ENCODE results near the gene DLGAP1.

Gene DLGAP1

DNA sequence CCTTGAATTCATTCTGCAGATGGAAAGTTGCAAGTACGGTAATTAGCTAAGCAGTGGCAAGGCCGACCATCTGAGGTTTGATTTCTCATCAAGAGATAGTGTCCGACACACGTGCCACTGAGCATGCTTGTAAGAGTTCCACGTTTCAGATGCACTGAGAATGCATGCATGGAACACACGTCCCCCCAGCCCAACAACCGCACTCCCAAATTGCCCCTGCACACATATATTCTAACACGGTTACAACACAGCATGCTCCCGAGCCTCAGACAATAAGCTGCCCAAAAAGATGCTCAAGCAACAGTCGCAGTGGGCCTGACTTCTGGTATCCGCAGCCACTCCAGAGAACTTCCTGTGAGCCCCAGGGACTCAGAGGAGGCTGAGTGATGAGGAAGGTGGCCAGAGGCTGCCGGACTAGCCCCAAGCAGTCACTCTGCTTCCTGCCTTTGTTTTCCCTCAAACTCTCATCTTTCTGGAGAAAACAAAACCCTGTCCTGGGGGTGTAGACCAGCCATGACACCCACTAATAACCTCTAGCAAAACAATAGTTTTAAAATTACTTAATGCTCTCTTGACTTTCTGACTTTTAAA lies 801.2 kb downstream of the DLGAP1 start (continued):
- TF ChIP-seq, protein P1, sequence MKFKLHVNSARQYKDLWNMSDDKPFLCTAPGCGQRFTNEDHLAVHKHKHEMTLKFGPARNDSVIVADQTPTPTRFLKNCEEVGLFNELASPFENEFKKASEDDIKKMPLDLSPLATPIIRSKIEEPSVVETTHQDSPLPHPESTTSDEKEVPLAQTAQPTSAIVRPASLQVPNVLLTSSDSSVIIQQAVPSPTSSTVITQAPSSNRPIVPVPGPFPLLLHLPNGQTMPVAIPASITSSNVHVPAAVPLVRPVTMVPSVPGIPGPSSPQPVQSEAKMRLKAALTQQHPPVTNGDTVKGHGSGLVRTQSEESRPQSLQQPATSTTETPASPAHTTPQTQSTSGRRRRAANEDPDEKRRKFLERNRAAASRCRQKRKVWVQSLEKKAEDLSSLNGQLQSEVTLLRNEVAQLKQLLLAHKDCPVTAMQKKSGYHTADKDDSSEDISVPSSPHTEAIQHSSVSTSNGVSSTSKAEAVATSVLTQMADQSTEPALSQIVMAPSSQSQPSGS (tag by site-specific recombination; IDR thresholded peaks at IDR 0.05; ENCODE audit: low read depth): no peak
- TF ChIP-seq ZNF223 (tag by site-specific recombination; IDR thresholded peaks at IDR 0.05) (no peak), ZNF391 (tag by site-specific recombination; IDR thresholded peaks at IDR 0.05; ENCODE audit: borderline replicate concordance, low read depth) (no peak), SALL2 (tag by site-specific recombination; IDR thresholded peaks at IDR 0.05; ENCODE audit: borderline replicate concordance) (no peak)
- TF ChIP-seq, protein P2, sequence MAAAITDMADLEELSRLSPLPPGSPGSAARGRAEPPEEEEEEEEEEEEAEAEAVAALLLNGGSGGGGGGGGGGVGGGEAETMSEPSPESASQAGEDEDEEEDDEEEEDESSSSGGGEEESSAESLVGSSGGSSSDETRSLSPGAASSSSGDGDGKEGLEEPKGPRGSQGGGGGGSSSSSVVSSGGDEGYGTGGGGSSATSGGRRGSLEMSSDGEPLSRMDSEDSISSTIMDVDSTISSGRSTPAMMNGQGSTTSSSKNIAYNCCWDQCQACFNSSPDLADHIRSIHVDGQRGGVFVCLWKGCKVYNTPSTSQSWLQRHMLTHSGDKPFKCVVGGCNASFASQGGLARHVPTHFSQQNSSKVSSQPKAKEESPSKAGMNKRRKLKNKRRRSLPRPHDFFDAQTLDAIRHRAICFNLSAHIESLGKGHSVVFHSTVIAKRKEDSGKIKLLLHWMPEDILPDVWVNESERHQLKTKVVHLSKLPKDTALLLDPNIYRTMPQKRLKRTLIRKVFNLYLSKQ (tag by site-specific recombination; IDR thresholded peaks at IDR 0.05; ENCODE audit: borderline replicate concordance): no peak

DNA sequence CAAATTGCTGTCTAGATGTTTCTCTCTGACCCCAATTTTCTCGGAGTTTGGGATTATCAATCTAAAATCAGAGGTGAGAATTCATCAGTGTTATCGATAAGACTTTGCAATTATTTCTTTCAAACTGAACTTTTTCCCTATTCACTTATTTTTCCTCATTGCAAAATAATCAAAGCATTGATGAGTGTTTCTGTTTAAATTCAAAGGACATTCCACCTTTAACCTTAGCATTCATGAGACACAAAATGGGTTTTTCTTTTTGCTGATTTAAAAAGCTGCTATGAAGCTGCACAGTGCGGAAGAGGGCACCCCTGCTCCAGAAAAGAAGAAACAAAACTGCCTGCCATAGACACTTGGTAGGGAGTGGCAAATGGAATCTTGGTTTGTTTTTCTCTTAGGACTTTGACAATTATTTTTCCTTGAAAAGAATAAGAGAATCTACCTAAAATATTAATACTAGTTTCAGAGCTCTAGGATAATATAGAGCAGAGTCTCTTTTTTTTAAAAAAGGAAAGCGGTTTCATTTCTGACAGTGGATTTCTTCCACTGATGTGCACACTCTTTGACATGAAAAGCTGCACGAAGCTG lies 801.8 kb downstream of the DLGAP1 start:
- POLR2A ChIA-PET: interaction anchor here (0.6 to 1.9 kb wide), 5 partner anchors 9 to 356 kb away, joined by 4 to 9 read pairs (median 5); no protein-coding TSS in a partner anchor
- H3K27ac ChIP-seq (ENCODE audit: extremely low read depth, low read depth, low read length): no peak overlapping the region
- no peaks in the 10 kb centered on the region for H3K9me3 ChIP-seq (ENCODE audit: control insufficient read depth, insufficient read depth, low read depth, low read length)
- H3K4me1 ChIP-seq (ENCODE audit: control insufficient read depth, insufficient read depth, low read length): peaks cover 4% of the 10 kb centered on the region; the same call in 1 of the 2 replicates
- CTCF ChIA-PET: interaction anchor here (1.3 to 2.5 kb wide), 2 partner anchors 12 to 59 kb away, joined by 7 to 17 read pairs; no protein-coding TSS in a partner anchor
- TF ChIP-seq HOXC10 (CRISPR knock-in tag; IDR thresholded peaks at IDR 0.05): no peak
- TF ChIP-seq ZNF626 (tag by site-specific recombination; IDR thresholded peaks at IDR 0.05): no peak
- TF ChIP-seq, protein P3, sequence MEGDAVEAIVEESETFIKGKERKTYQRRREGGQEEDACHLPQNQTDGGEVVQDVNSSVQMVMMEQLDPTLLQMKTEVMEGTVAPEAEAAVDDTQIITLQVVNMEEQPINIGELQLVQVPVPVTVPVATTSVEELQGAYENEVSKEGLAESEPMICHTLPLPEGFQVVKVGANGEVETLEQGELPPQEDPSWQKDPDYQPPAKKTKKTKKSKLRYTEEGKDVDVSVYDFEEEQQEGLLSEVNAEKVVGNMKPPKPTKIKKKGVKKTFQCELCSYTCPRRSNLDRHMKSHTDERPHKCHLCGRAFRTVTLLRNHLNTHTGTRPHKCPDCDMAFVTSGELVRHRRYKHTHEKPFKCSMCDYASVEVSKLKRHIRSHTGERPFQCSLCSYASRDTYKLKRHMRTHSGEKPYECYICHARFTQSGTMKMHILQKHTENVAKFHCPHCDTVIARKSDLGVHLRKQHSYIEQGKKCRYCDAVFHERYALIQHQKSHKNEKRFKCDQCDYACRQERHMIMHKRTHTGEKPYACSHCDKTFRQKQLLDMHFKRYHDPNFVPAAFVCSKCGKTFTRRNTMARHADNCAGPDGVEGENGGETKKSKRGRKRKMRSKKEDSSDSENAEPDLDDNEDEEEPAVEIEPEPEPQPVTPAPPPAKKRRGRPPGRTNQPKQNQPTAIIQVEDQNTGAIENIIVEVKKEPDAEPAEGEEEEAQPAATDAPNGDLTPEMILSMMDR (tag by site-specific recombination; IDR thresholded peaks at IDR 0.05): no peak
- no peak for TF ChIP-seq ZNF596 (tag by site-specific recombination; IDR thresholded peaks at IDR 0.05)
- no peak for TF ChIP-seq SETDB1 (IDR thresholded peaks at IDR 0.05; ENCODE audit: insufficient read length, low read length)
- TF ChIP-seq MZF1 (tag by site-specific recombination; IDR thresholded peaks at IDR 0.05; ENCODE audit: borderline replicate concordance): no peak
- no peak overlapping the region for H3K4me3 ChIP-seq (ENCODE audit: low read depth, low read length)
- no peaks in the 10 kb centered on the region for H3K36me3 ChIP-seq (ENCODE audit: control insufficient read depth in 2 of 2, insufficient read depth in 1 of 2, low read length in 2 of 2)

DNA sequence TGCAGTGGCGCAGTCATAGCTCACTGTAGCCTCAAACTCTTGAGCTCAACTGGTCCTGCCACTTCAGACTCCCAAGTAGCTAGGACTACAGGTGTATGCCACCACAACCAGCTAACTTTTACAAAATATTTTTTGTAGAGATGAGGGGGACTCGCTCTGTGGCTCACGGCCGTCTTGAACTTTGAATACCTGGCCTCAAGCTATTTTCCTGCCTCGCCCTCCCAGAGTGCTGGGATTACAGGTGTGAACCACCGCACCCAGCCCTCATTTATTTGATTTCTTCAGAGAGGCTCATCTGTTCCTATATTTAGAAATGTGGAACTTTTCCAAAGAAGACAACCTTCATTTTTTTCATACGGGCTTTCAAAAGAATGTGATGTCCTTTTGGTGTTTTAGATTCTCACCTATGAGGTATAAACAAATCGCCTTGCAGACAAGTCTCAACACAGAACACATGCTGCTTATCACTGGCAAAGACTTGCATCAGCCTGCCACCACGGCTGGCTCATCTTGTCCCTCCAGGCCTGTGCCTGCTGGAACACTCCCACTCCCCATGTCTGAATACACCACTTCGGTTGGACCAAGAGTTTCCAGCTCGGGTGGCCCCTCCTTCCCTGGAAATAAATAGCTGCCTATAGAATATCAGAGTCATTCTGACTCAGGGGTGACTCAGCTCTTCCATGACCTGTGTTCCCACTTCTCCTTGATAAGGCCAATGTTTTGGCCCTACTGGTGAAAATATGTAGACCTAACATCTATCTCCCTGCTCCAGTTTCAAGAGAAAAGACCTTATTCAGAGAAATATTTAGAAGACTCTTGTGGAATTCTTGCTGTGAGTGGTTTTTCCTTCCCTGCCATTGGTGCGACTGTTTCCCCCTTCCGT lies 802.5 kb downstream of the DLGAP1 start:
- CTCF ChIA-PET: interaction anchor here (0.9 to 2.5 kb wide), 4 partner anchors 13 to 217 kb away, joined by 3 to 17 read pairs (median 6); no protein-coding TSS in a partner anchor
- no peaks in the 10 kb centered on the region for H3K36me3 ChIP-seq (ENCODE audit: control insufficient read depth in 2 of 2, insufficient read depth in 1 of 2, low read length in 2 of 2)
- POLR2A ChIA-PET: interaction anchor here (0.6 to 1.9 kb wide), 6 partner anchors 10 to 356 kb away, joined by 3 to 9 read pairs (median 5); no protein-coding TSS in a partner anchor
- peaks cover 4% of the 10 kb centered on the region; the same call in 1 of the 2 replicates for H3K4me1 ChIP-seq (ENCODE audit: control insufficient read depth, insufficient read depth, low read length)
- H3K9me3 ChIP-seq (ENCODE audit: control insufficient read depth, insufficient read depth, low read depth, low read length): no peaks in the 10 kb centered on the region
- H3K4me3 ChIP-seq (ENCODE audit: low read depth, low read length): no peak overlapping the region
- no peak overlapping the region for H3K27ac ChIP-seq (ENCODE audit: extremely low read depth, low read depth, low read length)
- TF ChIP-seq ZNF335 (tag by site-specific recombination; conservative IDR thresholded peaks at IDR 0.05): peak; percentile 66
- no peak for TF ChIP-seq ZNF214 (tag by site-specific recombination; IDR thresholded peaks at IDR 0.05; ENCODE audit: borderline replicate concordance)
- TF ChIP-seq ZNF660 (tag by site-specific recombination; IDR thresholded peaks at IDR 0.05): peak; percentile 61; the same call in 1 of the 2 replicates
- peak; percentile 58 for TF ChIP-seq ZNF629 (tag by site-specific recombination; IDR thresholded peaks at IDR 0.05)
- TF ChIP-seq, protein P4, sequence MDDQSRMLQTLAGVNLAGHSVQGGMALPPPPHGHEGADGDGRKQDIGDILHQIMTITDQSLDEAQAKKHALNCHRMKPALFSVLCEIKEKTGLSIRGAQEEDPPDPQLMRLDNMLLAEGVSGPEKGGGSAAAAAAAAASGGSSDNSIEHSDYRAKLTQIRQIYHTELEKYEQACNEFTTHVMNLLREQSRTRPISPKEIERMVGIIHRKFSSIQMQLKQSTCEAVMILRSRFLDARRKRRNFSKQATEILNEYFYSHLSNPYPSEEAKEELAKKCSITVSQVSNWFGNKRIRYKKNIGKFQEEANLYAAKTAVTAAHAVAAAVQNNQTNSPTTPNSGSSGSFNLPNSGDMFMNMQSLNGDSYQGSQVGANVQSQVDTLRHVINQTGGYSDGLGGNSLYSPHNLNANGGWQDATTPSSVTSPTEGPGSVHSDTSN (CRISPR knock-in tag; IDR thresholded peaks at IDR 0.05): no peak
- TF ChIP-seq SP3 (tag by site-specific recombination; IDR thresholded peaks at IDR 0.05): peak; percentile 63
- no peak for TF ChIP-seq KLF8 (tag by site-specific recombination; IDR thresholded peaks at IDR 0.05)
- TF ChIP-seq, protein P5, sequence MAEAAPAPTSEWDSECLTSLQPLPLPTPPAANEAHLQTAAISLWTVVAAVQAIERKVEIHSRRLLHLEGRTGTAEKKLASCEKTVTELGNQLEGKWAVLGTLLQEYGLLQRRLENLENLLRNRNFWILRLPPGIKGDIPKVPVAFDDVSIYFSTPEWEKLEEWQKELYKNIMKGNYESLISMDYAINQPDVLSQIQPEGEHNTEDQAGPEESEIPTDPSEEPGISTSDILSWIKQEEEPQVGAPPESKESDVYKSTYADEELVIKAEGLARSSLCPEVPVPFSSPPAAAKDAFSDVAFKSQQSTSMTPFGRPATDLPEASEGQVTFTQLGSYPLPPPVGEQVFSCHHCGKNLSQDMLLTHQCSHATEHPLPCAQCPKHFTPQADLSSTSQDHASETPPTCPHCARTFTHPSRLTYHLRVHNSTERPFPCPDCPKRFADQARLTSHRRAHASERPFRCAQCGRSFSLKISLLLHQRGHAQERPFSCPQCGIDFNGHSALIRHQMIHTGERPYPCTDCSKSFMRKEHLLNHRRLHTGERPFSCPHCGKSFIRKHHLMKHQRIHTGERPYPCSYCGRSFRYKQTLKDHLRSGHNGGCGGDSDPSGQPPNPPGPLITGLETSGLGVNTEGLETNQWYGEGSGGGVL (tag by site-specific recombination; IDR thresholded peaks at IDR 0.05): peak; percentile 48
- TF ChIP-seq GLI2 (tag by site-specific recombination; IDR thresholded peaks at IDR 0.05; ENCODE audit: borderline replicate concordance, low read depth): no peak
- peak; percentile 36; the same call in 1 of the 2 replicates for TF ChIP-seq ZEB2 (tag by site-specific recombination; IDR thresholded peaks at IDR 0.05)
- TF ChIP-seq KLF16 (tag by site-specific recombination; IDR thresholded peaks at IDR 0.05): 0 out of 2 replicates have a peak, but pooled peaks have one; percentile 13
